GM21515 (cell line): ENCODE results near the gene RPH3AL.
"Not testable (repeated sequence)": the region's sequence is repeated elsewhere in the genome, so short reads cannot be mapped to it uniquely, and the experiment has no call there.

Experiments used
- ATAC-seq: cut with Tn5 transposase; IDR thresholded peaks from one replicate; pipeline ENCODE4 v1.9.1; 2021; ENCODE audit not compliant: unreplicated experiment

RPH3AL gene

DNA sequence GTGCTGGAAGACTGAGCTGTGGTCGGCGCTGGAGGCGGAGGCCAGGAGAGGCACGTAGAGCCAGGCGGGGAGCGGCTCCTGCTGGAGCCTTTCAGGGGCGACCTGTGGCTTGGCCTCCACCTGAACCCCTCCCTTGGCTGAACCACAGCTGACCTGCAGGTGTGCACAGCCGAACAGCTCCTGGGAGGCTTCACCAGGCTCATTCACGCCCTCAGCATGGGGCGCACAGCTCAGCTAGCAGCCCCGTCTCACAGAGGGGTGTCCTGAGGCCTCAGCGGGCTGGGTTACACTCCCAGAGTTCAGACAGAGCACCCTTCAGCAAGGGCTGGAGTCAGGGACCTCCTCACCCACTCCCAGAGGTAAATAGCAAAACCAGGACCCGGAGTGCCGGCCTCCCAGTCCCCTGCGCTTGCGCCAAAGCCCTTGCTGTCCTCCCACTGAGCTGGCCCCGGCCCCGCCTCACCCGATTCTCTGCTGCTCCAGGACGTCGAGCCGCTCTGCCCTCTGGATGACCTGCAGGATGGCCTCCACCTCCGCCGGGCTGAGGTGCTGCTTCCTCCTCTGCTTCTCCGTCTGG lies 31.7 kb downstream of the RPH3AL start:
- no peak for ATAC-seq

DNA sequence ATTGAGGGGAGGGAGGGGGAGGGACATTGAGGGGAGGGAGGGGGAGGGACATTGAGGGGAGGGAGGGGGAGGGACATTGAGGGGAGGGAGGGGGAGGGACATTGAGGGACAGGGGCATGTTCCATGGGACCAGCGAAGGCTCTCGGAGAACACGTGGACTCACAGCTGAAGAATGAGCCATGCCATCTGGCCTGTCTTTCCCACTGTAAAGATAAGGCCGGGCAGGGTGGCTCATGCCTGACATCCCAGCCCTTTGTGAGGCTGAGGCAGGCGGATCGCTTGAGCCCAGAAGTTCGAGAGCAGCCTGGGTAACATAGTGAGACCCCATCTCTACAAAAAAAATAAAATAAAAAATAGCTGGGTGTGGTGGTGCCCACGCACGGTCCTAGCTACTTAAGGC lies 32.5 kb downstream of the RPH3AL start:
- no peak for ATAC-seq

DNA sequence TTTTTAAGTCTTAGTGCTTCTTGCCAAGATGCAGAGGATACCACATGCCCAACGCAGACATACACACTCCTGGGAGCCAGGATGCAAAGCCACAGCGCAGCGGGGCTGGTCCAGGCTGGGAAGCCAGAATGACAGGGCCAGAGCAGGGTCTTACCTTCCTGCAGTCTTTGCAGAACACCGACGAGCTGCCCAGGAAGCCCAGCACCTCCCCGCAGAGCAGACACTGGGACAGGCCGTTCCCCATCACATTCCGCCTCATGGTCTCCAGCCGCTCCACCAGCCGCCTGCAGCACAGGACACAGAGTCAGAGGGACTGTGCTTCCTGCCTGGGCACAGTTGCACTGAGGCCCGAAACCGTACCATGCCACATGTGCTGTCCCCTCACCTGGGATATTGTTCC lies 33.3 kb downstream of the RPH3AL start:
- ATAC-seq: no peak

- not testable (repeated sequence) for ATAC-seq
Observed at GRCh38 chr17:317070-317469, 35.5 kb downstream of the RPH3AL start.

DNA sequence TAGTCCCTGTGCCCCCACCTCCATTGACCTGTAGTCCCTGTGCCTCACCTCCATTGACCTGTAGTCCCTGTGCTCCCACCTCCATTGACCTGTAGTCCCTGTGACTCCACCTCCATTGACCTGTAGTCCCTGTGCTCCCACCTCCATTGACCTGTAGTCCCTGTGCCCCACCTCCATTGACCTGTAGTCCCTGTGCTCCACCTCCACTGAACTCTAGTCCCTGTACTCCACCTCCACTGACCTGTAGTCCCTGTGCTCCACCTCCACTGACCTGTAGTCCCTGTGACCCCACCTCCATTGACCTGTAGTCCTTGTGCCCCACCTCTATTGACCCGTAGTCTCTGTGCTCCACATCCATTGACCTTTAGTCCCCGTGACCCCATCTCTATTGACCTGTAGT lies 37.2 kb downstream of the RPH3AL start:
- not testable (repeated sequence) for ATAC-seq

GRCh38 chr17:314614-314944 lies 38.0 kb downstream of the RPH3AL start:
- not testable (repeated sequence) for ATAC-seq

- no peak for ATAC-seq
Observed at GRCh38 chr17:313911-314613, 38.5 kb downstream of the RPH3AL start.

- no peak for ATAC-seq
Observed at GRCh38 chr17:313231-313630, 39.4 kb downstream of the RPH3AL start.

DNA sequence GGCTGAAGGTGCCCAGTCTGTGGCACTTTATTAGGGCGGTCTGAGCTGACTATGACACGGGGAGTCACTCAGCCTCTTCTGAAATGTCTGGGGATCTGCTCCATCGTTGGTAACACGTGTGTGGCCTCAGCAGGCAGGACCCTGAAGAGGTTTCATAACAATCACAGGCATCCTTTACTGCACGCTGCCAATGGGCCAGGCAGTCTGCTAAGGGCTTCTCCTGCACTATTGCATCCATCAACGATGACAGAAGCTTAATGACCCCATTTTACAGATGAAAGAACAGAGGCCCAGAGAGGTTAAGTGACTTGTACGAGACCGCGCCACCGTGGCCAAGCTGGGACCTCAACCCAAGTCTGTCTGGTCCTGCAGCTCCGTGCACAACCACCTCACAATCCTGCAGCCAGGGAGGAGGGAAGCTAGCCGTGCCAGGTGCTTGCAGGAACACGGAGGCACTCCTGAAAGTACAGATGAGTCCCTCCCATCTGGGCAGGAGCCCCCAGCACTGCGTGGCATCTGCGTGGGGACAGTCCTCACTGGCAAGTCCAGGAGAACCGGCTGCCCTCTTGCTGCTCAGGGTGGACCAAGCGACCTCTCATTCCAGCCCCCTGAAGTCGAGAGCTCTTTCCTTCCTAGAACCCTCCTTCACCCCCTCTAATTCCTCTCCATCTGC lies 40.0 kb downstream of the RPH3AL start:
- ATAC-seq: no peak

- ATAC-seq: no peak
Observed at GRCh38 chr17:311119-311782, 41.4 kb downstream of the RPH3AL start.

DNA sequence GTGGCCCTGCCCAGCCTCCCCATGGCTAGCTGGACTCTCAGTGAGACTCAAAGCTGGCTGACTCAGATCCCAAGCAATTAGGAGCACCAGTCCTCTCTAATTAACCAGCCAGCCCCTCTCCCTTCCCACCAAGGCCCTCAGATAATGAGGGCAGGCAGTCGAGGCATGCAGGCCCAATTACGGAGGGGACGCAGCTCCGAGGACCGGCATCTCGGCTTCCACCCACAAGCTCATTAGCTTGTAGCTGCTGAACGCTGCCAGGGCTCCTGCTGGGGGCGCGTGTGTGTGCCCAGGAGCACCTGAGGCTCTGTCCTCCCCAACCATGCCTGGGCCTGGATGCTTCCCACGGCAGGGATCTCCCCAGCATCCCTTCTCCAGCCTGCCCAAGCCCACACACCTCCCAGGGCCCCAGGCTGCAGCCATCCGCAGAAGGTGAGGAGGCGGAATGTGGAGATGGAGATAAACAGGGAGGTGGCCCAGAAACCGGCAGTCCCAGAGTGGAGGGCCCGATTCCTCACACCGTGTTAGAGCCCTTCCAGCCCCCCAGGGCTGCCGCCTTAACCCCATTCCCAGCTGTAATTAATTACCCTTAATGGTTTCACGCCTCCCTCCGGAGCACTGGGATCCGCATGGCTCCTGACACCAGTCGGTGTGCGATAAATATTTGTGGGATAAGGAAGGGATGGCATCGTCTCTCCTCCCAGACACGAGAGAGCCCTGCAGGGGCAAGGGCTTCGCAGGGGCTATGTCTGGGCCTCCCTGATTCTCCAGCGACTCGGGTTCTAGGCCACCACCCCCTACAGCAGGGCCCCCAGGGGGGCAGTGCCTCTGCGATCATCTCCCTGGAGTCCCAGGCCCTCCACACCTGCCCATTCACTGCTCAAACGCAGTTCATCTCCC lies 42.2 kb downstream of the RPH3AL start:
- ATAC-seq: no peak

DNA sequence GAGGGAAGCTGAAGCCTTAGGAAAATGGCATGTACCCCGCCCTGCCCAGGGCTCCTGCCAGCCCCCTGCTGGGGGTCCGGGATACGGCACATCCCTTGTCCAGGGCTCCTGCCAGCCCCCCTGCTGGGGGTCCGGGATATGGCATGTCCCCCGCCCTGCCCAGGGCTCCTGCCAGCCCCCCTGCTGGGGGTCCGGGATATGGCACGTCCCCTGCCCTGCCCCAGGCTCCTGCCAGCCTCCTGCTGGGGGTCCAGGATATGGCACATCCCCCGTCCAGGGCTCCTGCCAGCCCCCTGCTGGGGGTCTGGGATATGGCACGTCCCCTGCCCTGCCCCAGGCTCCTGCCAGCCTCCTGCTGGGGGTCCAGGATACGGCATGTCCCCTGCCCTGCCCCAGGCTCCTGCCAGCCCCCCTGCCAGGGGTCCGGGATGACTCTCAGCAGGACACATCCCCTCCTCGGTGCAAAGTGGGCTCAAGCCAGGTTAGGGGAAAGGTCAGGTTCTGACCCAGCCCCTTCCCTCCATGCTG lies 43.2 kb downstream of the RPH3AL start:
- ATAC-seq: no peak

DNA sequence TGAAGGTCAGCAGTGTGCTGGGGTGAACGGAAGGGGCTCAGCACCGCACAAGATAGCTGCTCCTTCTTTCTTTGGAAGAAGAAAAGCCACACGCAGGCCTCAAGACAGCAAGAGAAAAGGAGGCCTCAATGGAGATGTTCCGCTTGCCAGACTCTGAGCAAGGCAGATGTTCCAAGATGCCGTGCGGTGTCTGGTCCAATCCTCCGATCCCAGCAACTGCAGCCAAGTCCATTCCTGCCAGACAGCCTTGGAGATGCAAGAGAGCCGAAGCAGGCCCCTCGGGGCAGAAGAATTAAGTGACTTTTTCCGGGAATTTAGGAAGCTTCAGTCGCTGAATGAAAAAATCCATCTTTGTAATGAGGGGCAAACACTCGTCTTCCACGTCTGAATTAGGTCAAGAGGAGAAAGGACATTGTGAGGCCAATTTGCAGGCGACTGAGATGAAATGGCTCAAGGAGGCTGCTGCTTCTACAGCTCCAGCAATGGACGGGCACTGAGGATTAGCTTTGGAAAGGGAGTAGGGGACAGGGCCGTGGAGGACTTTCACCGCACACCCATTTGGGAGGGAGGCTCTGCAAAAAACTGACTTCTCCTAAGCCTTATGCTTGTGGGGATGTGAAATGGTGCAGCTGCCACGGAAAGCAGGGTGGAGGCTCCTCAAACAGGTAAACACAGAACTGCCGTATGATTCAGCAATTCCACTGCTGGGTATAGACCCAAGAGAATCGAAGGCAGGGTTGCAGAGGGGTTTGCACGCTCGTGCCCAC lies 44.7 kb downstream of the RPH3AL start:
- no peak for ATAC-seq

- no peak for ATAC-seq
Observed at GRCh38 chr17:307295-307691, 45.3 kb downstream of the RPH3AL start.

- no peak for ATAC-seq
Observed at GRCh38 chr17:306536-307294, 45.9 kb downstream of the RPH3AL start.

DNA sequence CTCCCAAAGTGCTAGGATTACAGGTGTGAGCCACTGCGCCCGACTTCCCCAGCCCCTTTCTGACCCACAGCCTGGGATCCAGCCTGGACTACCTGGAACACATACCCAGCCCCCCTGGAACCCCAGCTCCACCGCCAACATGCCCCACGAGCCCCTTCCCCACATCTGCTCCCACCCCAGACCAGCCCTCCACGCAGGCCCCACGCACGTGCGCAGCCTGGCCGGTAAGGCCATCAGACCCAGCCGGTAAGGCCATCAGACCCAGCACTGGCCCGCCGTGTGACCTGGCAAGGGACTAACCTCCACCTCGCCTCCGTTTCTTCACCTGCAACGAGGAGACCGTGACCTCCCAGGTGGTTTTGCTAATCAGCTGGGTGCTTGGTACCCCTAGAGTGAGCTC lies 46.5 kb downstream of the RPH3AL start:
- no peak for ATAC-seq

GRCh38 chr17:305090-305976 lies 47.3 kb downstream of the RPH3AL start:
- ATAC-seq: no peak

DNA sequence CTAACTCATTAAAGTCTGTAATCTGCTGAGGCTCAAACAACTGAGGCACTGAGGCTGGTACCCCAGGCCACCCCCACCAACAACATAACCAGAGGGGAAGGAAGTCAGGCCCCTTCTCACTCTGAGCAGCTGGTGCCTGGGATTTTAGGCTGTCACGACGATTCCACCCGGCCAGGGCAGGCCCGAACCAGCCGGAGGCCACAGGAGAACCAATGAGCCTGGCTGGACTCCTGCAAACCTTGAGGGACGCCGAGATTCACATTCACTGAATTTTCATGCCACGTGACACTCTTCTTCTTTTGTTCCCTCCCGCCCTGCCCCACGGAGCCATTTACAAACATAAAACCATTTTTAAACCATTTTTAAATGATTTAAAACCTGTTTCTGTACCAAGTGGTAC lies 48.1 kb downstream of the RPH3AL start:
- no peak for ATAC-seq
